Measurements from ENCODE around the gene TMEM229A. TPM values are rescaled to one million over a fixed set of nuclear protein-coding genes. Genes with fewer than 3 reads are reported as not detected.

The TMEM229A gene
- 0.07 and 0.39 TPM in 2 replicates for total RNA-seq

DNA sequence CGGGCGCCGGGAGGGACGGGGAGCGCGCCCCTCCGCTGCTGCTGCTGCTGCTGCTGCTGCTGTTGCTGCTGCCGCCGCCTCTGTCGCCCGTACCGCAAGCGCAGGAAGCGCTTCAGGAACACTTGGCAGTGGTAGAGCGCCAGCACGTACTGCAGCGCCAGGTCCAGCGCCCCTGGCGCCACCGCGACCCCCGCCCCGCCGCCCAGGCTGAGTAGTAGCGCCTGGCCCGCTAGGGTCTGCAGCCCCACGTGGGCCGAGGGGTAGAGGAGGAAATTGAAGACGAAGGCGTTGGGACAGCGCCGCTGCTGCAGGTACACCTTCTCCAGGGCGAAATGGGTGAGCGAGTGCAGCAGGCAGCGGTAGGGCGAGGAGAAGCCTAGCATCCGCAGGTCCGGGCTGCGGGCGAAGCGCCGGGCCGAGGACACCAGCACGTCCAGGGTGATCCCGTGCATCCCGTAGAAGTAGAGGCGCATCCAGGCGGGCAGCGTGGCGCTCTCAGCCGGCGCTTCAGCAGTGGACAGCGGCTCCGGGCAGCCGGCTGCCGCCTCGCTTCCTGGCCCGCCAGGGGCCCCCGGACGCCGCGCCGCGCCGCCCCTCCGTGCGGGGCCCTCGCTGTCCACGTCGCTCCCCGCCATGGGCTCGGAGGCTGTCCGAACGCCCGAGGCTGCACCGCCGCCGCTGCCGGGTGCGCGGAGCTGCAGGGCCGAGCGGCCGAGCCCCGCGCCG, at the start of gene TMEM229A:
Gene TMEM229A (minus strand): TSS at position 699 of the 726 bp plus-strand sequence. CDS start 64 bp downstream, at position 635.

Other genes starting within 250 kb of the TMEM229A start
- not detected in 2 replicates for gene HYAL4, start 187.9 kb downstream of the TMEM229A start, total RNA-seq
- not detected in 2 replicates for gene SPAM1, start 107.8 kb downstream of the TMEM229A start, total RNA-seq

Data from smooth muscle cell of the pulmonary artery (primary cell).